Measurements from ENCODE around the gene EXOC4.
"Not testable (repeated sequence)": the region's sequence is repeated elsewhere in the genome, so short reads cannot be mapped to it uniquely, and the experiment has no call there.

The EXOC4 gene

DNA sequence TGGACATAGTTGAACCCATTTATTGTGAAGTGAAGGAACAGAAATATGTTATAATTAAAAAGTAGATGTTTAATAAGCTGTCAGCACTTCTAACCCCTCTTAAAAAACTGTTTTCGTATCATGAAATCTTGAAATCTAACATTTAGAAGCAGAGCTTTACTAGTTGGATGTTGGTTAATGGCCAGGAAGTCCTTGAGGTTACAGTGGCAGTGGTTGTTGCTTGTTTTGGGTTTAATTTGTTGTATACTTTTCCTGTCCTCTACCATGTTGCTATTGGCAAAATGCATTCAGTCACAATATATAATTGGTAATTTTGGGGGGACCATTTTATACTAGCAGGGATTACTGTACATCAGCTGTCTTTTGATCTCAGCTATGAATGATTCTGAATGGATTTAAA, 60.7 kb downstream of the EXOC4 start:
- no peak for DNase-seq (ENCODE audit: low read depth in 2 of 3, low spot score in 2 of 3)

DNA sequence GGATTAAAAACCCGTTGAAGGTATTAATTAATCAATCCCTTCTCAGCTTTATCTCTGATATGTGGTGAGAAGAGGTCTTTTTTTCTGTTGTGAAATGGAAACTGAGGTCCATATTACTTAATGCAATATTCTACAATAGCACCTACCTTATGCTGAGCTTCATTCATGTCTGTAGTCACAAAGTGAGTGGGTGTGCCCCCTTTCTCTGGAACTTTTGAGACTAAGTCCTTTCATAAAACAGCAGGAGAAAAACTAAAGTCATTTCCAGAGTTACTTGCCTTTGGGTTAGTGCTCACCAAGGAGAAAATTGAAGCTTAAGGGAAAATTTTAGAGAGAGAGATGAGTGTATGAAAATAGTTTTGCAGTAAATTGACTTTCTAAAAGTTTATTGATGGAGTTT, 61.2 kb downstream of the EXOC4 start:
- DNase-seq (ENCODE audit: low read depth in 2 of 3, low spot score in 2 of 3) = no peak

DNA sequence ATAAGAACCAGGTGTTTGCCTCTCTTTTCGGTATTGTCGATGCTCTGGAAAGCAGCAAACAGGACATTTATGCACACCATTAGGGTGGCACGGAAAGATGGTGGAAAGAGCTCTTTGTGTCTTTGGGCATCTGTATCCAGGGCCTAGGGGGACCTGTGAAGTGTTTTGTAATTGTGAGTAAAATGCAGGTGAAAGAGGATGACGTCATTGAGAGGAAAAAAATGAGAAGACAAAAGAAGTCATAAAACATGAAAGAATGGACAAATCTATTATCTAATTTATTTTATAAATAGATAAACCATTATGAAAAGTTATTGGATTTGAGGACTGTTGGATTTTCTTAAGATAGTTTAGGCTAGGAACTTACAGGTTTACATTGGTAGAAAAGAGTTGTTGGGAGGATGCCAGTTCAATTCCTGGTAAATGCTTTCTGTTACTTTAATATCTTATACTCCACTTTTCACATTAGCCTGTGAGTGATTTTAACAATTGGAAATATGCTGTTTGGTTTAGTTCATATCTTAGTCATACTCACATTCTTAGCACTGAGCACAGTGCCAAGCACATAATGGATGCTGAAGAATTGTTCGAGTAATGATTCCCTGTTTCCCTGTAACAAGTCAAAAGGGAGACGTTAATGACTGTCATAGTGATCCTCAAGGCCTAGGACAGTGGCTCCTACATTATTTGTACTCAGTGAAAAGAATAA, 62.6 kb downstream of the EXOC4 start:
- DNase-seq (ENCODE audit: low read depth in 2 of 3, low spot score in 2 of 3) = no peak

DNA sequence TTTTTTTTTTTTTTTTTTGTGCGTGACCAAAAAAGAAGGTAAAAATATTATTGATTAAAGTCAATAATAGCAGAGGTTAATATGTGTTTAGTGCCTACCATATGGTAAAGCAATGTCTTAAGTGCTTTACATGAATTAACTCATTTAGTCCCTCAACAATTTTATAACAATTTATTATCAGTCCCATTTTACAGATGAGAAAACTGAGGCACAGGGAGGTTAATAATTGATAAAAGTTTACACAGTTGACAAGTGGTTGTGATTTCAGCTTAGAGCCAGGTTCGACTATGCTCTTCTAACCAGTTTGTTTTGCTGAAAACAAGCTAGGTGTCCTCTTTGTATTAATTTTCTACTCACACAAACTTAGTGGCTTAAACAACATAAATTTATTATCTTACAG, 67.0 kb downstream of the EXOC4 start:
- no peak for DNase-seq (ENCODE audit: low read depth in 2 of 3, low spot score in 2 of 3)

DNA sequence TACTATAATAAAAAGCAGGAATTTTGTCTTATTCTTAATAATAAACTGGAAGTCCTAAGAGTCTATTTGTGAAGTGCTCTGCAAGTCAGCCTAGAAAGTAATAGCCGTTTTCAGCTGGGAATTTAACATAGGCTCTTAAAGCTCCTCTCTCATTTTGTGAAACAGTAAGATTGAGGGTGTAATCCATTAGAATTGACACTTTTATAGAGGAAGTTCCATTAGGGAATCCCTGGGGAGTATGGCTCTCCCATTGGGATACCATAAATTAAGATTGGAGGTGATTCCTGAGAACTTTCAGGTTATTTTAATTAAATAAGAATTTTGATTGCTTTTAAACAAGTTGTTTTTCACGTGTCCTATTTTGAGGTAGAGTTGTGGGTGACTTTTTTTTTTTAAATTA, 68.0 kb downstream of the EXOC4 start:
- DNase-seq (ENCODE audit: low read depth in 2 of 3, low spot score in 2 of 3) = no peak

DNA sequence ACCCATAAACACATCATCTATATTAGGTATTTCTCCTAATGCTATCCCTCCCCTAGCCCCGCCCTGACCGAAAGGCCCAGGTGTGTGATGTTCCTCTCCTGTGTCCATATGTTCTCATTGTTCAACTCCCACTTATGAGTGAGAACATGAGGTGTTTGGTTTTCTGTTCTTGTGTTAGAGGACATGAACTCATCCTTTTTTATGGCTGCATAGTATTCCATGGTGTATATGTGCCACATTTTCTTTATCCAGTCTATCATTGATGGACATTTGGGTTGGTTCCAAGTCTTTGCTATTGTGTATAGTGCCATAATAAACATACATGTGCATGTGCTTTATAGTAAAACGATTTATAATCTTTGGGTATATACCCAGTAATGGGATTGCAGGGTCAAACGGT, 68.5 kb downstream of the EXOC4 start:
- not testable (repeated sequence) for DNase-seq (ENCODE audit: low read depth in 2 of 3, low spot score in 2 of 3)

DNA sequence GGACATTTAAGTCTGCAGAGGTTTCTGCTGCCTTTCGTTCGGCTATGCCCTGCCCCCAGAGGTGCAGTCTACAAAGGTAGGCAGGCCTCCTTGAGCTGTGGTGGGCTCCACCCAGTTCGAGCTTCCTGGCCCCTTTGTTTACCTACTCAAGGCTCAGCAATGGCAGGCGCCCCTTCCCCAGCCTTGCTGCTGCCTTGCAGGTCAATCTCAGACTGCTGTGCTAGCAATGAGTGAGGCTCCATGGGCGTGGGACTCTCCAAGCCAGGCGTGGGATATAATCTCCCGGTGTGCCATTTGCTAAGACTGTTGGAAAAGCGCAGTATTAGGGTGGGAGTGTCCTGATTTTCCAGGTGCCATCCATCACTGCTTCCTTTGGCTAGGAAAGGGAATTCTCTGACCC, 73.9 kb downstream of the EXOC4 start:
- not testable (repeated sequence) for DNase-seq (ENCODE audit: low read depth in 2 of 3, low spot score in 2 of 3)

DNA sequence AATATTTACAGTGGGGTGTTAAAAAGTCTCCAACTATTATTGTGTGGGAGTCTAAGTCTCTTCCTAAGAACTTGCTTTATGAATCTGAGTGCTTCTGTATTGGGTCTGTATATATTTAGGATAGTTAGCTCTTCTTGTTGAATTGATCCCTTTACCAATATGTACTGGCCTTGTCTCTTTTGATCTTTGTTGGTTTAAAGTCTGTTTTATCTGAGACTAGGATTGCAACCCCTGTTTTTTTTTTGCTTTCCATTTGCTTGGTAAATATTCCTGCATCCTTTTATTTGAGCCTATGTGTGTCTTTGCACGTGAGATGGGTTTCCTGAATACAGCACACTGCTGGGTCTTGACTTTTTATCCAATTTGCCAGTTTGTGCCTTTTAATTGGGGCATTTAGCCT, 75.1 kb downstream of the EXOC4 start:
- DNase-seq (ENCODE audit: low read depth in 2 of 3, low spot score in 2 of 3) = not testable (repeated sequence)

DNA sequence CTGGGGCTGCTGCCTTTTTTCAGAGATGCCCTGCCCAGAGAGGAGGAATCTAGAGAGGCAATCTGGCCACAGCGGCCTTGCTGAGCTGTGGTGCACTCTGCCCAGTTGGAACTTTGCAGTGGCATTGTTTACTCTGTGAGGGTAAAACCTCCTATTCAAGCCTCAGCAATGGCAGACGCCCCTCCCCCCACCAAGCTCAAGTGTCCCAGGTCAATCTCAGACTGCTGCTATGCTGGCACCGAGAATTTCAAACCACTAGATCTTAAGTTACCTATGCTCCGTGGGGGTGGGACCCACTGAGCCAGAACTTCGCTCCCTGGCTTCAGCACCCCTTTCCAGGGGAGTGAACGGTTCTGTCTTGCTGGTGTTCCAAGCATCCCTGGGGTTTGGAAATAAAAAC, 77.2 kb downstream of the EXOC4 start:
- no peak for DNase-seq (ENCODE audit: low read depth in 2 of 3, low spot score in 2 of 3)

DNA sequence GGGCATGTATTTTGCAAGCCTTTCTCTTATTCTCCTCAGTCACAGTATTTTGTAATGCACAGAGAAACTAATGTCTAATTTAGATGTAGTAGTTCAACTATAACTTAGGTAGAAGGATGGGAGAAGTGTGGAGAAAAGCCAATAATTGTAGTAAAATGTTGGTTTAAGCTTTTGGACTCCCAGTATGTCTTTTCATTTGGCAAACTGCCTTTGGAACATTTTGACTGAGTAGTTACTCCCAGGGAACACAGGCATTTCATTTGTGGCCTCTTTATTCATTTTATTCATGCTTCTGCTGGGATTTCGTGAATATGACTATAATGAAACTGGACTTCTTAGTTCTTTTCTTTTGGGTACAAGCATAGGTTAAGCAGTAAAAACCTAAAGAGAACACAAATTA, 79.0 kb downstream of the EXOC4 start:
- no peak for DNase-seq (ENCODE audit: low read depth in 2 of 3, low spot score in 2 of 3)

DNA sequence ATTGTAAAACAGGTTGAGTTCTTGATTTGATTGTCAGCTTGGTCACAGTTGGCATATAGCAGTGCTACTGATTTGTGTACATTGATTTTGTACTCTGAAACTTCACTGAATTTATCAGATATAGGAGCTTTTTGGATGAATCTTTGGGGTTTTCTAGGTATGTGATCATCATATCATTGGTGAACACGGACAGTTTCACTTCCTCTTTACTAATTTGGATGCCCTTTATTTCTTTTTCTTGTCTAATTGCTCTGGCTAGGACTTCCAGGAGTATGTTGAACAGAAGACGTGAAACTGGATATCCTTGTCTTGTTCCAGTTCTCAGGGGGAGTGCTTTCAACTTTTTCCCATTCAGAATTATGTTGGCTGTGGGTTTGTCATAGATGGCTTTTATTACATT, 86.9 kb downstream of the EXOC4 start:
- no peak for DNase-seq (ENCODE audit: low read depth in 2 of 3, low spot score in 2 of 3)

DNA sequence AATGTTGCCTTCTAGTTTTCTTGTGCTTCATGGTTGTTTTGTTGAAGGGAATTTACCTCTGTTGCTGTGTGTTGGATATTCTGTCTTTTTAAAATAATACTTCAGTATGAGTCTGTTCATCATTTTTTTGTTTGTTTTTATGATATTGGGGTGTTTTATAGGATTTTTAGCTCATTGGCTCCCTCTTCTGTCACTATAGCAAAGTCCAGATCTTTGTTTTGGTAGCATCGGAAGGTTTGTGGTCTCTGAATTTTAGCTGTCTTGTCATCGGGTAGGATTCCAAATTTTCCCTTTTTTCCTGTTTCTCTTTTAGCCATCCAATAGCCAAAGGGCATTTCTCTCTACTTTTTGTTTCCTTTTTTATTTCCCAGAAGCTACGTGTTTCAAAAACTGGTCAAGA, 91.4 kb downstream of the EXOC4 start:
- no peak for DNase-seq (ENCODE audit: low read depth in 2 of 3, low spot score in 2 of 3)

DNA sequence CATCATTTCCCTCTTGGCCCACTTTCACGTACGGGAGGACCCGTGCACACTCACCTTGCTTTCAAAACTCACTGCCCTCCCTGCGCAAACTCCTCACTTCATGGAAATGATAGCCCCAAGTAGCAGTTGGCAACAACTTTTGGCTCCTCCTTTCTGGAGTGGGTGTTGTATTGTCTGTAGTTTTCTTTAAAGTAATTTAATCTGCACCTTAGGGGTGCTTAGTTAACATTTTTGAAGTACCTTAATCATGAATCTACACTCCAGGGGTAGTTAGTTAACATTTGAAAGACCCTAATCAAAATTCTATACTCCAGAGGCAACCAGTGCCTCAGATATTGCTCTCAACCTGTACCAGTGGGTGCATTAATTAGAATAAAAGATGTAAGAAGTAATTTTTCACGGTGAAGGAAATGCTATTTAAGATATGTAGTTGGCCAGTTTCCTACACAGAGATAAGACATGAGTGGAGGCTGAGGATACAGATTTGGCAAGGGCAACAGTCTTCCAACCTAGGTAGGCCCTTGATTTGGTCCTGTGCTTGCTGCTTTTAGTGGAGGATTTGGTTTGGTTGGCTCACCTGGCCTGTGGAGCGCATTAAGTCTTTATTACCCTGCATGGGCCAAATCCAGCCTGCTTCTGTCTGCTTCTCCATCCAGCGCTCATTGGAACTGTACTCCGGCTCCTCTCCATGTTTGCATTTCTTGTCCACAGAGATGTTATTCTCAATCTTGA, 93.0 kb downstream of the EXOC4 start:
- DNase-seq (ENCODE audit: low read depth in 2 of 3, low spot score in 2 of 3) = no peak

DNA sequence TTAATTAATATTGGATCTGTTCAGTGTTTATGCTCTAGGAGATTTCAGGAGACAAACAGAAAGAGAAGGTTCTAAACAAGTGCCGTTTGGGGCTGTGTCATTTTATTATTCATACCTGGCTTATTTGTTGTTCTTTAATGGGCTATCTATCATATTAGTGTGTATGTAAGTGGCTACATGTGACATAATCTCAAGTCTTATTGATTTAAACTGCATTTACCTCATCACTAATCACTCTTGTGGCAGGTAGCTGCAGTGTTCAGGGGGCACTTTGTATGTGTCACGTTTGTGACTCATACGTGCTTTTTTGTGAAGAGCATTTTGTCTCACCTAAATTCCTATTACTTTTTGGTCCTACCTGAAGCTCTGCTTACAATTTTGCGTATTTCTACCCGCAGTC, 95.4 kb downstream of the EXOC4 start:
- DNase-seq (ENCODE audit: low read depth in 2 of 3, low spot score in 2 of 3) = no peak

DNA sequence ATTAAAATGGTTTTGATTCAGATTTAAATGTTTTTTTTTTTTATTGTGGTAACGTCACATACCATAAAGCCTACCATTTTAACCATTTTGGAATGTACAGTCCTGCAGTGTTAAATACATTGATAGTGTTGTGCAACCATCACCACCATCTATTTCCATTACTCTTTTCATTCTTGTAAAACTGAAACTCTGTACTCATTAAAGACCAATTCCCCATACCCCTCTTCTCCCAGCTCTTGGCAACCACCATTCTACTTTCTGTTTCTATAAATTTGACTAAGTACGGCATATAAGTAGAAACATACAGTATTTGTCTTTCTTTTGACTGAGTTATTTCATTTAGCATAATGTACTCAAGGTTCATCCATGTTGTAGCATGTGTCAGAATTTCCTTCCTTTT, 96.2 kb downstream of the EXOC4 start:
- no peak for DNase-seq (ENCODE audit: low read depth in 2 of 3, low spot score in 2 of 3)

DNA sequence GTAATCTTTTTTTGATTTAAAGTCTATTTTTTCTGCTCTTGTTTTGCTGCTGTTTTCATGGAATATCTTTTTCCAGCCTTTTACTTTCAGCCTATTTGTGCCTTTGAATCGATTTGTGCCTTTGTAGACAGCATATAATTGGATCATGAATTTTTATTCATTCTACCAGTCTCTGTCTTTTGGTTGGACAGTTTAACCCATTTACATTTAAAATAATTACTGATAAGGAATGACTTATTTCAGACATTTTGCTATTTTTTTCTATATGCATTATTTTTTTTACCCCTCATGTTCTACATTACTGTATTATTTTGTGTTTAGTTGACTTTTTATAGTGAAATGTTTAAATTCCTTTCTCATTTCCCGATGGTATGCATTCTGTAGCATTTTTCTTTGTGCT, 99.6 kb downstream of the EXOC4 start:
- DNase-seq (ENCODE audit: low read depth in 2 of 3, low spot score in 2 of 3) = no peak

DNA sequence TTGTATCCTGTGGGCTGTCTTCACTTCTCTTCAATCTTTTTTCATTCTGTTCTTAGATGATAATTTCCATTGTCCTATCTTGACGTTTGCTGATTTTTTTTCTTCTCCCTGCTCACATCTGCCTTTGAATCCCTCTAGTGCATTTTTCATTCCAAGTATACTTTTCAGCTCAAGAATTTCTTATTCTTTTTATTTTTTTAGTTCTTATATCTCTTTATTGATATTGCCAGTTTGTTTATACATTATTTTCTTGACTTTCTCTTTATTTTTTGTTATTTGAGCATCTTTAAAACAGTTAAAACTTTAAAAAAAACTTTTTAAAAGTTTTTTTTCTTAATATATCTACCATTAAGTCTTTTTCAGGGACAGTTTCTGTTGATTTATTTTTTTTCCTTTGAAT, 100.9 kb downstream of the EXOC4 start:
- no peak for DNase-seq (ENCODE audit: low read depth in 2 of 3, low spot score in 2 of 3)

DNA sequence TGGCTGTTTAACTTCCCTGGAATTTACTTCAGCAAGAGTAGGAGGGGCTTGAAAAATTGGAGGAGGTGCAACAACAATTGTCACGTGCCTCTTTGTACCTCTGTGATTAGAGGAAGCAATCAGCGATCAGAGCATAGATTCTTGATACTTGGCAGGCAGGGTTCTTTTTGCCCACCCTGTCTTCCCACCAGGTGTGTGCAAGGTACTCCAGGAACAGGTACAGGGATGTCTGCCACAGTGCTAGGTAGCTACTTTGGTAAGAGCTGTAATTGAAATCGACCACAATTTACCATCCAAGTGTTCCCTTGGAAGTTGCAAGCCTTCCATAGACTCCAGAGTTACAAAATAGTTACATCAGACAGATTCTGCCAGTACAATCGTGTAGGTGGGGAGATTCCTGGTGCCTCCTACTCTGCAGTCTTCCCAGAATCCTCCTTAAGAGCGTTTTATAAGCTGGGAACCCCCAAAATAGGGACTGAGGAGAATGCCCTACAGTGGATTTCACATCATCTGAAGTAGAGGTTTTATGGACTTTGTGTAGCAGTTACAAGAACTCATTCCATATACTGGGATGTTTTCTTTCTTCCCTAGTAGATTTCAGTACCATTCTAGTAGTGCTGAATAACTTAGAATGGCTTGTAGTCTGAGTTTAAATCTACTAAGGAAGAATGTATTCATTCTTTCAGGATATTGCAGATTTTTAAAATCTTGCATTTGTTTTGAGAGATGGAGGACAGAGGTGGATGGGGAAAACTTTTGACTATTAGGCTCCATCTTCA, 101.9 kb downstream of the EXOC4 start:
- no peak for DNase-seq (ENCODE audit: low read depth in 2 of 3, low spot score in 2 of 3)

DNA sequence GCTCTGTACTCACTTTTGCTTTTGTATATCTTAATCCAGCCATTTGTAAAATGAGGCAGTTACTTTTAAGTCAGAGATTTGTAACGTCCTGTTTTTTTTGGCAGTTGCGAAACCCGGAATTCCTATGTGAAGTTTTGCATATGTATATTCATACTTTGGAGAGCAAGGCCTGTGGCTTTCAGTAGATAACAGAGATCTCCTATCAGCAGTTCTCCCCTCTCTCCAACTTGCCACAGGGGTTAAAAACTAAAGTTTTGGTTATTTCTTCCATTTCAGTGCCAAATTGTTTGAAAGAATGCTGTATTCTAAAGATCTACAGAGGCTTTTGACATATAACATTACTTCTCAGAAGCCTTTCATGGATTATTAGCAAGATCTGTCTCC, 102.4 kb downstream of the EXOC4 start:
- no peak for DNase-seq (ENCODE audit: low read depth in 2 of 3, low spot score in 2 of 3)

DNA sequence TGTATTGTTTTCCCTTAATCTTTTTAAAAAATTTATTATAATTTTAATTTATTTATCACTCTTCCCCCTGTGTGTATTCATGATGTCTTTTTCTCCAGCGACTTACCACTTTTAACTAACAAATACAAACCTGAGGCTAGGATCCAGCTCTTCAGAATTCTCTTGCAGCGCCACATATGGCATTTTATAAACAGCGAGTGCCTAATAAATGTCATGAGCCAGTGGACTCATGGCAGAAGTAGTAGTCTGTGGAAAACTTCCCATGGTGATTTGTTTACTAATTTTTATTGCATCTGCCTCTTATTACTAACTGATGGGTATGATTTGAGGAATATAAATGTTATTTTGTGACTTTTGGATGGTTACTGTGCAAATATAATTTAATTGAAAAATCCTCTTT, 102.9 kb downstream of the EXOC4 start:
- DNase-seq (ENCODE audit: low read depth in 2 of 3, low spot score in 2 of 3) = no peak

DNA sequence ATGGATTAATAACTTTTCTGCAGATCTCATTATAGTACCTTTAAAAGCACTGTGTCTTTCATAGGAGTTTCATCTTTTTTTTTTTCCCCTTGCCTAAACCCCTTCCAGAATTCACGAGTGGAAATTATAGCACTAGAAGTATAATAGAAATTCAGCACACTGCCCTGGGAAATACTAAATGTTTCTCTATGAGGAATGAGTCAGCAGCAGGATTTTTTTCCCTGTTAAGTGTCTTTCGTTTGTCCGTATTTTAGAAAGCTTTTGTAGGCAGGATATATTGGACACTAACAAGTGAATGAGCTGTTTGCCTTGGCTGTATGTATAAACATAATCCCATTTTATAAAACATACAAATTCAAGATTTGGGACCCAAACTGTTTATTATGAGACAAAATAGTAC, 105.8 kb downstream of the EXOC4 start:
- no peak for DNase-seq (ENCODE audit: low read depth in 2 of 3, low spot score in 2 of 3)

DNA sequence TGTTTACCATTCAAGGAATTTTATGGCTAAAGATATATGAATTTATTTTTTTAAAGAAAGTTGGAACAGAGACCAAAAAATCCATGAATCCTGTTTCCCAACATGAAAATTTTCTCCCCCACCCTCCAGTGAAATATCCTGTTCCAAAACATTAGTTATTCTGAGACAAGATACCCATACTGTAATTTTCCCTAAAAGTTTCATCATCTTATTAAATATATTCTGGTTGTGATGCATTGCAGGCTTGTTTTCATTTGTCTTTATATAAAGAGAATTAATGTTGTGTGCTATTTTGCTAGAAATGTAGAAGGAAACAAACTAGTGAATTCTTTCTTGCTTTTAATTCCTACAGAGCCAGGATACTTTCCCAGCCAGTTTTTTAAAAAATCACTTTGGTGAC, 106.6 kb downstream of the EXOC4 start:
- DNase-seq (ENCODE audit: low read depth in 2 of 3, low spot score in 2 of 3) = no peak

All from activated CD8-positive, alpha-beta memory T cell treated with anti-CD3 and anti-CD28 coated beads for 48 hours (primary cell).